Parathyroid adenoma (tissue), 2 donors: ENCODE data around the gene EML6.

Experiments
- H2AFZ ChIP-seq: fragments of 300-600 bp; sonication (generic); one replicate; pipeline ENCODE4 v1.7.0; 2017; ENCODE audit warnings: antibody characterized with exemption, mild to moderate bottlenecking
- H3K27ac ChIP-seq: fragments of 300-600 bp; sonication (generic); one replicate; pipeline ENCODE4 v1.7.0; 2017
- H3K27me3 ChIP-seq: fragments of 300-600 bp; sonication (generic); one replicate; pipeline ENCODE4 v1.7.0; 2017; ENCODE audit warnings: low read length; ENCODE audit not compliant: control insufficient read depth, insufficient read depth
- H3K36me3 ChIP-seq: fragments of 300-600 bp; sonication (generic); one replicate; pipeline ENCODE4 v1.7.0; 2017; ENCODE audit warnings: low read length; ENCODE audit not compliant: control insufficient read depth, insufficient read depth
- H3K4me1 ChIP-seq: fragments of 300-600 bp; sonication (generic); one replicate; pipeline ENCODE4 v1.7.0; 2017; ENCODE audit warnings: control low read depth
- H3K4me2 ChIP-seq: fragments of 300-600 bp; sonication (generic); one replicate; pipeline ENCODE4 v1.7.0; 2017; ENCODE audit warnings: low read length
- H3K4me3 ChIP-seq: fragments of 300-600 bp; sonication (generic); one replicate; pipeline ENCODE4 v1.7.0; 2017; ENCODE audit warnings: low read depth, low read length
- H3K79me2 ChIP-seq: fragments of 300-600 bp; sonication (generic); one replicate; pipeline ENCODE4 v1.7.0; 2017; ENCODE audit warnings: control low read depth
- H3K9ac ChIP-seq: fragments of 300-600 bp; sonication (generic); one replicate; pipeline ENCODE4 v1.7.0; 2017; ENCODE audit warnings: mild to moderate bottlenecking
- H3K9me3 ChIP-seq: fragments of 300-600 bp; sonication (generic); one replicate; pipeline ENCODE4 v1.7.0; 2017; ENCODE audit warnings: low read length; ENCODE audit not compliant: control insufficient read depth
- CTCF ChIP-seq: fragments of 300-600 bp; sonication (generic); IDR thresholded peaks from one replicate; pipeline ENCODE4 v1.7.0; 2017; ENCODE audit warnings: antibody characterized with exemption, mild to moderate bottlenecking
- donor health status: primary hyperparathyroidism.

The EML6 gene

GRCh38 chr2:54738281-54738680, 14.8 kb downstream of the EML6 start:
- no peaks in the 10 kb centered on the region for H3K79me2 ChIP-seq
- no peaks in the 10 kb centered on the region for H3K4me1 ChIP-seq
- no peak for TF ChIP-seq CTCF
- H3K9ac ChIP-seq, result no peak overlapping the region
- H3K9me3 ChIP-seq, result no peaks in the 10 kb centered on the region
- H3K4me3 ChIP-seq, result no peak overlapping the region
- no peaks in the 10 kb centered on the region for H3K36me3 ChIP-seq
- H3K27me3 ChIP-seq, result no peaks in the 10 kb centered on the region
- H3K27ac ChIP-seq, result no peak overlapping the region
- H2AFZ ChIP-seq, result no peak overlapping the region
- H3K4me2 ChIP-seq, result no peak overlapping the region

- H3K36me3 ChIP-seq, result no peaks in the 10 kb centered on the region
- no peaks in the 10 kb centered on the region for H3K27me3 ChIP-seq
- H3K4me3 ChIP-seq, result no peak overlapping the region
- H3K27ac ChIP-seq, result no peak overlapping the region
- H3K9me3 ChIP-seq, result no peaks in the 10 kb centered on the region
- H2AFZ ChIP-seq, result no peak overlapping the region
- H3K4me1 ChIP-seq, result no peaks in the 10 kb centered on the region
- H3K4me2 ChIP-seq, result no peak overlapping the region
- TF ChIP-seq CTCF, result no peak
- no peaks in the 10 kb centered on the region for H3K79me2 ChIP-seq
- no peak overlapping the region for H3K9ac ChIP-seq
Measured at GRCh38 chr2:54740333-54740732, 16.9 kb downstream of the EML6 start.

DNA sequence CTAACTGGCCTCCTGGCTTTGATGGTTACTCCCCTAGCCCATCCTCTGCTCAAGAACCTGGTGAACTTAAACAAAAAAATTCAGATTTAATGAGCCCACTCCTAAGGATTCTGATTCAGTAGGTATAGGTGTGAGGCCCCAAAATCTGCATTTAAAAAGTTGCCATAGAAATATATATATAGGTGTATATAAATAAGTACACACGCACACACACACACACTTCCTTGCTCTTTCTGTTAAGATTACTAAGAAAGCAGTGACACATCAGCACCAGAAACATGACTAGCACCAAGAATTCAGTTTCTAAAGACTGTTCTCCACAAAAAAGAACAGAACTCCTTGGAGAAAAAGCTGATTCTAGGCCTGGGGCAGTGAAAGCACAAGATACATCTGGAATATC, 17.8 kb downstream of the EML6 start:
- no peaks in the 10 kb centered on the region for H3K36me3 ChIP-seq
- no peak overlapping the region for H3K9ac ChIP-seq
- no peaks in the 10 kb centered on the region for H3K9me3 ChIP-seq
- no peaks in the 10 kb centered on the region for H3K79me2 ChIP-seq
- no peaks in the 10 kb centered on the region for H3K4me1 ChIP-seq
- H2AFZ ChIP-seq, result no peak overlapping the region
- no peak overlapping the region for H3K4me3 ChIP-seq
- TF ChIP-seq CTCF, result no peak
- H3K27ac ChIP-seq, result no peak overlapping the region
- H3K4me2 ChIP-seq, result no peak overlapping the region
- no peaks in the 10 kb centered on the region for H3K27me3 ChIP-seq

GRCh38 chr2:54750040-54750439, 26.6 kb downstream of the EML6 start:
- no peak overlapping the region for H2AFZ ChIP-seq
- no peaks in the 10 kb centered on the region for H3K9me3 ChIP-seq
- no peaks in the 10 kb centered on the region for H3K27me3 ChIP-seq
- H3K4me1 ChIP-seq, result no peaks in the 10 kb centered on the region
- H3K9ac ChIP-seq, result no peak overlapping the region
- no peaks in the 10 kb centered on the region for H3K36me3 ChIP-seq
- H3K4me2 ChIP-seq, result no peak overlapping the region
- no peak overlapping the region for H3K4me3 ChIP-seq
- H3K27ac ChIP-seq, result no peak overlapping the region
- no peaks in the 10 kb centered on the region for H3K79me2 ChIP-seq
- no peak for TF ChIP-seq CTCF

GRCh38 chr2:54752439-54752838, 29.0 kb downstream of the EML6 start:
- no peak overlapping the region for H2AFZ ChIP-seq
- H3K4me1 ChIP-seq, result no peaks in the 10 kb centered on the region
- no peaks in the 10 kb centered on the region for H3K9me3 ChIP-seq
- H3K79me2 ChIP-seq, result no peaks in the 10 kb centered on the region
- no peaks in the 10 kb centered on the region for H3K36me3 ChIP-seq
- no peaks in the 10 kb centered on the region for H3K27me3 ChIP-seq
- H3K4me2 ChIP-seq, result no peak overlapping the region
- no peak overlapping the region for H3K27ac ChIP-seq
- TF ChIP-seq CTCF, result no peak
- H3K9ac ChIP-seq, result no peak overlapping the region
- H3K4me3 ChIP-seq, result no peak overlapping the region
